ENCODE data around the gene STK11.

DNA sequence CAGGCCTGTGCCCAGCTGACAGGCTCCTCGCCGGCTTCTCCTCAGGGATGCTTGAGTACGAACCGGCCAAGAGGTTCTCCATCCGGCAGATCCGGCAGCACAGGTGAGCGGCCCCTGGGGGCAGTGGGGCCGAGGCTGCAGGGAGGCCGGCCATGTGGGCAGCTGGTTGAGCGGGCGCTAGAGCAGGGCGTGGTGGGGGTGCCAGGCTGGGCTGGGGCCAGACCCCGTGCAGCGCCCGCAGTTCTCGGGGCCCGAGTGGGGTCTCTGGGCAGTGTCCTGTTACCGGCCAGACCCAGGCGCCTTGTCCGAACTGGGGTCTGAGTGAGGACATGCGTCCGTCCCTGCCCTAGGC is 16.3 kb downstream of the STK11 start:
- TF ChIP-seq, protein P1, sequence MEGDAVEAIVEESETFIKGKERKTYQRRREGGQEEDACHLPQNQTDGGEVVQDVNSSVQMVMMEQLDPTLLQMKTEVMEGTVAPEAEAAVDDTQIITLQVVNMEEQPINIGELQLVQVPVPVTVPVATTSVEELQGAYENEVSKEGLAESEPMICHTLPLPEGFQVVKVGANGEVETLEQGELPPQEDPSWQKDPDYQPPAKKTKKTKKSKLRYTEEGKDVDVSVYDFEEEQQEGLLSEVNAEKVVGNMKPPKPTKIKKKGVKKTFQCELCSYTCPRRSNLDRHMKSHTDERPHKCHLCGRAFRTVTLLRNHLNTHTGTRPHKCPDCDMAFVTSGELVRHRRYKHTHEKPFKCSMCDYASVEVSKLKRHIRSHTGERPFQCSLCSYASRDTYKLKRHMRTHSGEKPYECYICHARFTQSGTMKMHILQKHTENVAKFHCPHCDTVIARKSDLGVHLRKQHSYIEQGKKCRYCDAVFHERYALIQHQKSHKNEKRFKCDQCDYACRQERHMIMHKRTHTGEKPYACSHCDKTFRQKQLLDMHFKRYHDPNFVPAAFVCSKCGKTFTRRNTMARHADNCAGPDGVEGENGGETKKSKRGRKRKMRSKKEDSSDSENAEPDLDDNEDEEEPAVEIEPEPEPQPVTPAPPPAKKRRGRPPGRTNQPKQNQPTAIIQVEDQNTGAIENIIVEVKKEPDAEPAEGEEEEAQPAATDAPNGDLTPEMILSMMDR (IDR thresholded peaks at IDR 0.05; ENCODE audit: insufficient read depth, low read depth, low read length) = no peak
- no peak for TF ChIP-seq EZH2 (IDR thresholded peaks at IDR 0.05; ENCODE audit: insufficient read depth, low read length)
